Sciatic nerve (tissue), 2 donors: ENCODE measurements around the gene E2F2. TPM values are rescaled to one million over a fixed set of nuclear protein-coding genes. Genes with fewer than 3 reads are reported as not detected.
"Not testable (repeated sequence)": the region's sequence is repeated elsewhere in the genome, so short reads cannot be mapped to it uniquely, and the experiment has no call there.

Experiments
- ATAC-seq: fragments of 200-7000 bp; cut with Tn5 transposase; one replicate; pipeline ENCODE4 v1.9.1; 2020; ENCODE audit warnings: mild to moderate bottlenecking, moderate library complexity
- DNase-seq: peaks from one replicate; pipeline ENCODE4 v3.0.0-alpha.2; 2020; ENCODE audit warnings: low spot score
- intact Hi-C: fragments of 100-400 bp; cut with DNase I; formaldehyde crosslinking; loops from one replicate; pipeline ENCODE4 v1.14.2; 2022
- total RNA-seq: library from RNA; stranded (reverse); fragmentation: NEBNext Ultra II Directional; extraction: Animal tissue kit (Norgen Biotek cat#: 25700); gene quantifications from one replicate; pipeline ENCODE4 v1.2.1, GENCODE V29; 2021
- donor health status: DM: no; HTN: no; CAD: no.
- donor health status: DM: no; HTN: no; CAD: no.

Gene E2F2
- total RNA-seq, 1 donor from 2014 or later = 2.1 TPM

DNA sequence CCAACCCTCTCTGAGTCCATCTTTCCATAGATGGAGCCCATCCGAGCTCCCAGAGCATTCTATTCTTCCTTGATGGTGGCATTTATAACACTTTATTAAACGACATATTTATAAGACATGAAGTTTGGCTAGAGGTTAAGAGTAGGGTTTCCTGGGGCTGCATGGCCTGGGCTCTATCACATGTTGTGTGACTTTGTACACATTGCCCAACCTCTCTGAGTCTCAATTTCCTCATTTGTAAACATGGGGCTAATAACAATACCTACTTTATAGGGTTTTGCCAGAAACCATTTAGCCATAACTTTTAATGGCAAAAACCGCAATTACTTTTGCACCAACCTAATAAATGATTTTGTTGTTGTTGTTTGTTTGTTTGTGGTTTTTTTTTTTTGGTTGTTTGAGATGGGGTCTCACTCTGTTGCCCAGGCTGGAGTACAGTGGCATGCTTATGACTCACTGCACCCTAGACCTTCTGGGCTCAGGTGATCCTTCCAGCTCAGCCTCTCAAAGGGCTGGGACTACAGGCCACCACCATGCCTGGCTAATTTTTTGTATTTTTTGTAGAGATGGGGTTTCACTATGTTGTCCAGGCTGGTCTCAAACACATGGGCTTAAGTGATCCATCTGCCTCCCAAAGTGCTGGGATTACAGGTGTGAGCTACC, 33.1 kb downstream of the E2F2 start:
- DNase-seq (no peak), ATAC-seq (peak; percentile 16)
- intact Hi-C loops = no loop called here

DNA sequence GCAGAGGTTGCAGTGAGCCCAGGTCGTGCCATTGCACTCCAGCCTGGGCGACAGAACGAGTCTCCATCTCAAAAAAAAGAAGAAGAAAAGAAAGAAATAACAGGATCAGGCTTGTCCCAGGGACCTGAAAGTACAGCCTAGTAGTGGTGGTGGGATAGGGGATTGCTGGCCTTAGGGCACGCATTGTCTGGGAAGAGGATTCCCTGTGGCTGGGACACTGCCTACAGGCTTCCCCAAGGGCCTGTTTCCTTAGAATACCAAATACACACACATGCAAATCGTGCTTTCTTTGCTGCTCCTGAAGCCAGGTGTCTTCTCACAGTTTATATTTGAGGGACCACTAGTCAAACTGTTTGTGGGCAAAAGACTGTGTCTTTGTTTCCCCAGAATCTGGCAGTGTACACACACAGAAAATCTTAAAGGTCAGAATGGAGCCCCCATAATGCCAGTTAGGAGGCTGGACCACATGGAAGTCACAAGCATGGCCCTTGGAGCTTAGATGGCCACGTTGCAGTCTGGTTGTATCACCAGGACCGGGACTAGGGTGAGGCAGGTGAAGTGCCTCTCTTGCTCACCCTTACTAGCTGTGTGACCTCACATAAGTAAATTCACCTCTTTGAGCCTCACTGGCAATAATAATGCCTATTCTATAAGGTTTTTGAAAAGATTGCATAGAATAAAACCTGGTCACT, 34.4 kb downstream of the E2F2 start:
- peak; percentile 36 for ATAC-seq
- intact Hi-C loops = no loop called here
- DNase-seq = no peak

DNA sequence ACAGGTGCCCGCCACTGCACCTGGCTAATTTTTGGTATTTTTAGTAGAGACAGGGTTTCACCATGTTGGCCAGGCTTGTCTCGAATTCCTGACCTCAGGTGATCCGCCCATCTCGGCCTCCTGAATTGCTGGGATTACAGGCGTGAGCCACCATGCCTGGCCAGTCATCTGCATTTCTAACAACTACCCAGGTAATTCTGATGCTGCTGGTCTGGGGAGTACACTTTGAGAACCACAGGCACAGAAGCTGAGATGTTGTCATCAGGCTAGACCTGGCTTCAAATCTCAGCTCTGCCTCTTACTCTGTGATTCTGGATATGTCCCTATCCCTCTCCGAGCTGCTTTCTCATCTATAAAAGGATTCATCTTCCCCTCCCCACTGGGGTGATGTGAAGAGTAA, 36.2 kb downstream of the E2F2 start:
- ATAC-seq, DNase-seq, intact Hi-C loops: not testable (repeated sequence)

DNA sequence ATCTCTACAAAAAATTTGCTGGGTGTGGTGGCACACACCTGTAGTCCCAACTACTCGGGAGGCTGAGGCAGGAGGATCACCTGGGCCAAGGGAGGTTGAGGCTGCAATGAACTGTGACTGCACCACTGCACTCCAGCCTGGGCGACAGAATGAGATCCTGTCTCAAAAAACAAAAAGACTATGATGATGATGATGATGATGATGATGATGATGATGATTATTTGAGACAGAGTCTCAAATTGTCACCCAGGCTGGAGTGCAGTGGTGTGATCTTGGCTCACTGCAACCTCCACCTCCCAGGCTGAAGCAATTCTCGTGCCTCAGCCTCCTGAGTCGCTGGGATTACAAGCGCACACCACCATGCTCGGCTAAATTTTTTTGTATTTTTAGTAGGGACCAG, 38.3 kb downstream of the E2F2 start:
- intact Hi-C loops, DNase-seq, ATAC-seq: not testable (repeated sequence)

DNA sequence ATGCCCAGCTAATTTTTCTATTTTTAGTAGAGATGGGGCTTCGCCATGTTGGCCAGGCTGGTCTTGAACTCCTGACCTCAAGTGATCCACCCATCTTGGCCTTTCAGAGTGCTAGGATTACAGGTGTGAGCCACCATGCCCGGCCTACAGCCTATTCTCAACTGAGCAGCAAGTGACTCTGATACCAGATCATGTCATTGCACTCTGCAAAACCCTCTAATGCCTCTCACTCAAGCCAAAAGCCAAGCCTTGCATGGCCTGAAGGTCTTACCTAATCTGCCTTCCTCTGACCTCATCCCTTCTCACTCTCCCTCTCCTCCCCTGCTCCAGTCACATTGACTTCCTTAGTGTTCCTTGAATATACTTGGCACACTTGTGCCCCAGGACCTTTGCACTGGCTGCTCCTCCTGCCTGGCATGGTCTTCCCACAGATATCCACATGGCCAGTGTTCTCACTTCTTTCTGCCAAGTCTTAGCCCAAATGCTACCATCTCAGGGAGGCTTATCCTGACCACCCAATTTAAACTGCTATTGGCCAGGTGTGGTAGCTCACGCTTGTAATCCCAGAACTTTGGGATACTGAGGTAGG, 38.8 kb downstream of the E2F2 start:
- DNase-seq (no peak), ATAC-seq (no peak)
- intact Hi-C loops = no loop called here

DNA sequence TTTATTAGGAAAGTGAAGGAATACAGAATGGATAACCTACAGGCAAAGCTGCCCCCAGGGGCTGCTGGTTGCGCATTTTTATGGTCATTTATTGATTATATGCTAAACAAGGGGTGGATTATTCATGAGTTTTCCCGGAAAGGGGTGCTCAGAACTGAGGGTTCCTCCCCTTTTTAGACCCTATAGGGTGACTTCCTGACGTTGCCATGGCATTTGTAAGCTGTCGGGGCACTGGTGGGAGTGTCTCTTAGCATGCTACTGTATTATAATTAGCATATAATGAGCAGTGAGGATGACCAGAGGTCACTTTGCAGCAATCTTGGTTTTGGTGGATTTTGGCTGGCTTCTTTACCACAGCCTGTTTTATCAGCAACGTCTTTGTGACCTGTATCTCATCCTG, 41.2 kb downstream of the E2F2 start:
- ATAC-seq (no peak), DNase-seq (no peak)
- intact Hi-C loops = no loop called here

DNA sequence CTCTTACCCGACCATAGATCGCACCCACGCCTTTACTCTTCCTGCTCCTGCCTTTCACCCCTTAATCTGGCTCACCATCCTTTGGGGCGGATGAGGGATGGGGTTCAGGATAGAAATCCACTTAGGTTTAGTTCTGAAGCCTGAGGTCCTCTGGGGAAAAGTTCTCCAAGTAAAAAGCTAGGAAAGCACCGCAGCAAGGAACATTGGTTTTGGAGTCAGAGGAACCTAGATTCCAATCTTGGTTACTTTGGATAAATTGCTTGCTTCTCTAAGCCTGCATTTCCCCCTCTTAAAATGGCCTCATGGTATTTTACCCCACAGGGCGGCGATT, 46.1 kb downstream of the E2F2 start:
- no peak for ATAC-seq
- intact Hi-C loops = no loop called here
- no peak for DNase-seq

DNA sequence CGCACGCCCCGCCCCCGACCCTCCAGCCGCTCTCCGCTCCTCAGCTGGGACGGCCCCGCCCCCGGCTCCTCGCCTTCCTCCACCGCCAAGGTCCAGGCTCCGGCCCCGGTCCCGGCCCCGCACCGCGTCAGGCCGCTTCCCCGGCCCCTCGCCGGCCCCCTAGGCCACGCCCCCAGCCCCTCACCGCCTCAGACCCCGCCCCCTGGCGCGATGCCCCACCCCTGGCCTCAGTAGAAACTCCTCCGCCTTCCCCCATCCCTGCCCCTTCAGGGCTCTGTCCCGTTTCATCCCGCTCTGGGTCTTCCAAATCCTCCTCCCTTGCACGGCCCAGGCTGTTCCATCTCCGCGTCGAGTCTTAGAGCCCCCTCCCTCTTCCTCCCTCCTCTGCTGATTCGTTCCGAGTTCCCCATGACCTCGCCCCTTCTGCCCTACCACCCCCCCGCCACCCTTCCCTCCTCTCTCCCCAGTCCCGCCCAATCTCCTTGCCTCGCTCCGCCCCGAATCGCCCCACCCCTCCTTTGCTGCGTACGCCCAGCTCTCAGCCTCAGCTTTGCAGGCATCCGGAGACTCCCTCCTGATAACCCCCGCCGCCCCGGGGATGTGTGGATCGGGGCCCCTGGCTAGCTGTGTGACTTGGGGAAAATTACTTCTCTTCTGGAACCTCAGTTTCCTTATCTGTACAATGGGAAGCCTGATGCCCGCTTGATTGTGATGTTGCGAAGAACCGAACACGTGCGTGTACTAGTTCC, 46.6 kb downstream of the E2F2 start:
- ATAC-seq (peak; percentile 93), DNase-seq (peak; percentile 97)
- intact Hi-C loops = no loop called here

- intact Hi-C loops = no loop called here
- ATAC-seq = peak; percentile 1
- peak; percentile 74 for DNase-seq
Observed at GRCh38 chr1:23483321-23484252, 47.4 kb downstream of the E2F2 start, which contains the start of gene ASAP3. ASAP3 (minus strand) TSS chr1:23484179; CDS start chr1:23484133, 46 bp downstream.

- ATAC-seq = no peak
- DNase-seq = no peak
- intact Hi-C loops = loop anchor here (2.0 kb wide), 1 partner anchor 55 kb away; no protein-coding TSS in a partner anchor
Observed at GRCh38 chr1:23481904-23482303, 49.1 kb downstream of the E2F2 start.

DNA sequence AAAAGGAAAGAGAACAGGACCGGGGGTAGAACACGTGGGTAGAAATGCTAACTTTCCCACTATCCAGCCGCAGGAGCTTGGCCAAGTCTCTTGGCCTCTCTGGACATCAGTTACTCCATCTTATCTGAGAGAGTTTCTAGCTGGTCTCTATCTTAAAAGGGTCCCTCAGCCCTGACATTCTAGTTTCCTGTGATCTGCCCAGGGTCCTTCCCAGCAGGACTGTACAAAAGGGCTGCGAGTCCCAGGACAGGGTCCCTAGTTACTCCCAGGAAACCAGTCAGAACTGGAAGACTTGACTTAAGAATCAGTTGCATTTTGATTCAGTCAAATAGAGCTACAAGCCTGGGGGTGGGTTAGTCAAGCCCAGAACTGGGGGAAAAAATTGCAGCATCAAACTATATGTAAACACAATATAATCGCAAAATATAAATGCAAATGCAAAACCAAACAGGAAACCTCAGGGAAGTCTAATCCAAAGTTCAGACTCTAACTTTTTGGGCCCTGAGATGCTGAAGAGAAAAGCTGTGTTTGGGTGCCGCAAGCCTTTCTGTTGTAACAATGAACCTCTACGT, 49.9 kb downstream of the E2F2 start:
- ATAC-seq (no peak), DNase-seq (no peak)
- intact Hi-C loops = loop anchor here (2.0 kb wide), 1 partner anchor 54 kb away; no protein-coding TSS in a partner anchor

DNA sequence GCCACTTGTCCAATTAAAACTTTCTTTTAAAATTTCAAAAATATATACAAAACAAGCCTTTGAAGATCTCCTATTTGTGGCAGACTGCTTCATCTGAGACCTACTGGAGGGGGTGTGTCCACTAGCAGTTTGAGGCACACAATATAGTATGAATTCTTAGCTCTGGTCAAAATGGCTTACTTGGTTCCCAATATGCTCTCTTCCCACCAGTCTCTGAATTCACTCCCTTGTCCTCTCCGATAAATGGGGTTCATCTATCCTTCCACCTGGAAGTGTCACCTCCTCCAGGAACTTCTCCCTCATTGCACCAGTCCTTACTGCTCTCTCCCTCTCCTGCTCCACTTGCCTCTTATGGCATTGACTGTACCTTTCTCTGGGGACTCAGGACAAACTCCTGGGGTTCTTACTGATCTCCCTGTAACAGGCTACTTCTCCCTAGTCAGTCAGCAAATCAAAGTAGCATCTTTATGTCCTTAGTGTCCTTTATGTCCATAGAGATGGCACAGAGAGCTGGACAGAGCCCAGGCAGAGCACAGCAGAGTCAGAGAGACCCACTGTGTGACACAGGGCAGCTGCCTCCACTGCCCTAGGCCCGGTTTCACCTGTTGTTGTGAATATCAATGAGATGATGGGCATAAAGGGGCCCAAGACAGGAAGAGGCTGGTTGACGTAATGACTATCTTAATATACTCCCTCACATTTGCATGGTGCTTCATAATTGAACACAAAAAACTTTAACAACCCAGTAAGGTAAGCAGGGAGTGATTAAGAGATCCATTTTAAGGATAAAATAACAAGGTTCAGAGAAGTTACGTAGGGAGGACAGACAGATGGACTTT, 50.6 kb downstream of the E2F2 start:
- ATAC-seq (no peak), DNase-seq (no peak)
- intact Hi-C loops = loop anchor here (2.0 kb wide), 1 partner anchor 54 kb away; no protein-coding TSS in a partner anchor

DNA sequence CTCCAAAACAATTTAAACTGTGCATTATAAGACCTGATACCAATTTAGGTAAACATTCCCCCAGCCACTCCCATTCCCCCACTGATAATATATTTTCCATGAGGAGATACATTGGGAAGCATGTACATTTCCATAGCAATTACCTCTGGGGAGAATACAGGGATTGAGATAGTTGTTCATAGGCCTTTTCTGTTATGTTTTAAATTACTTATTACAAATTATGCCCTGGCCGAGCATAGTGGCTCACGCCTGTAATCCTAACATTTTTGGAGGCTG, 51.4 kb downstream of the E2F2 start:
- intact Hi-C loops = no loop called here
- ATAC-seq (no peak), DNase-seq (no peak)

DNA sequence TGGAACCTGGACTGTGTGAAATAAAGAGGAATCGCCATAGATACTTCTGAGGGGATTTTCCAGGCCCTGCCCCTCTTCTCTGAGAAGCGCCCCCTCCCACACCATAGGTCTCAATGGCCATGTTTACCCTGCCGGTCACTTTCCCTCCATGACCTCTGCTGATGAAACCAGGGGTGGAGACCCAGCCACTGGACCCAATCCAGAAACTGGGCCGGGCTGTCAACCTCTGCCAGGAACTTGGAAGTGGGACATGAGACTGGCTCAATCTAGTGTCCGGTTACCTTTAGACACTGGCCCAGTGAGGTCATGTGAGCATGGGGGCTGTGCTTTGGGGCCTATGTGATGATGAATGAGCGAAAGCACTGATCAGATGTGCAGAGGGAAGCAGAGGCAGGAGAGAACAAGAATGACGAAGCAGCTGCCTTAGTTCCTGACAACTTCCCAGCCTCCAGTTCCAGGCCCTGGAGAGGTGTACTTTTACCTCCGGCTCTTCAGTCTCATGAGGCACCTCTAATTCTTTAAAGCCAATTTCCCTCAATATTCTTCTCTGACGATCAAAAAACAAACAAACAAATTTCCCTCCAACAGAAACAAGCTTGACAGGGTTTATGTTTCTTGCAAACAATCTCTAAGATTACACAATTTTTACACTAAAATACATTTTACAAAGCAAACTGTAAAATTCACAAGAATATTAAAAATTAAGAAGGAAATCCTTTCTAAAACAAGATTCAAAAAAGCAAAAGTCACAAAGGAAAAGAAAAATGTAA, 52.0 kb downstream of the E2F2 start:
- peak; percentile 81 for DNase-seq
- intact Hi-C loops = no loop called here
- peak; percentile 84 for ATAC-seq

- DNase-seq (no peak), ATAC-seq (no peak)
- intact Hi-C loops = no loop called here
Observed at GRCh38 chr1:23477359-23478144, 53.5 kb downstream of the E2F2 start.

- no peak for DNase-seq
- intact Hi-C loops = no loop called here
- no peak for ATAC-seq
Observed at GRCh38 chr1:23475641-23476040, 55.4 kb downstream of the E2F2 start.
